Stimulated activated CD8-positive, alpha-beta memory T cell treated with anti-CD3 and anti-CD28 coated beads, Interleukin-4, amount 100 ng/mL, for 24 hours (primary cell): ENCODE measurements around the gene NOS3.

Source experiments
- DNase-seq: peaks from one replicate; pipeline ENCODE4 v3.0.0-alpha.2; 2020; ENCODE audit warnings: low read depth

The NOS3 gene

DNA sequence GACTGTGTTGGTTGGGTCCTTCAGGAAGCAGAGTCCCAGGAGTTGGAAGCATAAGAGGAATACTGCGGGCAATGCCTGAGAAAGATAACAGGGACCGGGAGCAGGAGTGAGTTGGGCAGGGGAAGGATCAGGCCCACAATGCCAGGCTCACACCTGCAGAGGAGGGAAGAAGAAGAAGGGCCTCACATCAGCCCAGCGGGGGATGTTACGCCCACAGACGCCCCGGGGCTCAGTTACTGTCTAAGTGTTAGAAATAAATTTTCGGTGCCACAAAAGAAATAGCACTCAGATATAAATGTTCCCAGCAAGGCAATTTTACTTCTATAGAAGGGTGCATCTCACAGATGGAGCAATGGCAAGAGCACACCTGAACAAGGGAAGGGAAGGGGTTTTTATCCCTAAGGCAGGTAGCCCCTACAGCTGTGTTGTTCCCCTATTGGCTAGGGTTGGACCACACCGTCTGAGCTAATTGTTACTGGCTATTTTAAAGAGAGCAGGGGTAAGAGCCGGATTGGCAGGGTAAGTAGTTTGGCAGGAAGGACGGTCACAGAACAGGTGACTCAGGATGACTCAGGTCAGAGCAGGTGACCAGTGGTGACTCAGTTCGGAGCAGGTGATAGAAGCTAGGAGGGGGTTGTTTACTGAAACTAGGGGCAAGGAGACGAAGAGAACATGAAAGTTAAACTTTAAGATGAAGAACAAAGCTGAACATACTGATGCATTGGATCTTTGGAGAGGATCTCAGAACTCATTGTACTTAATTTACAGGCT is at the start of gene NOS3:
TSS of gene NOS3 (plus strand) at position 602 of the 771 bp plus-strand sequence. CDS start 2,787 bp downstream, outside the sequence.
- no peak for DNase-seq

DNA sequence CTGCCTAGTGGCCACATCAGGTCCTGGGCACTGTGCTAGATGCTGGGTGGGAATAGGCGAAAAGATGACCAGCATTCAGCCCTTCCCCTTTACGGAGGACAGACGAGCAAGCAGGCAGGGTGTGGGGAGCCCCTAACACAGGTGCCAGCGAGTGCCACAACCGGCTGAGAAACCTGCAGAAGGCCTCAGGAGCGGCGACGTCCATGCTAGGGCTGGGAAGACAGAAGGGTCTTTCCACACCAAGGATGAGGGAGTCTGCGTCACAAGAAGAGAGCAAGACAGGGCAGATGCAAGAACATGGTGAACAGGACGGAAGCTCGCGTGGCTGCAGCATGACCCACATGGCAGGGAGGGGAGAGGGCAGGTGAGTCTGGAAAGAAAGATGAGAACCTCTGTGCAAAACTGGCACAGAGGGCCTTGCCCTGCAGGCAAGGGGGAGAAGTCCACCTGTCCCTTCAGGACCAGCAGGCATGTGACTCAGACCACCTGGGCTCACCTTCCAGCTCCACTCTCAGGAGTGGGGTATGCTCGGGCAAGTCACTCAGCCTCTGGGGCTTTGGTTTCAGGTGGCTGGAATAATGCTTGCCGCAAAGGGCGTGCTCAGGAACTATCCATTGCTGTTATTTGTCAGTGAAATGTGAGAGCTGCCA is 49.3 kb upstream of the NOS3 start:
- no peak for DNase-seq

DNA sequence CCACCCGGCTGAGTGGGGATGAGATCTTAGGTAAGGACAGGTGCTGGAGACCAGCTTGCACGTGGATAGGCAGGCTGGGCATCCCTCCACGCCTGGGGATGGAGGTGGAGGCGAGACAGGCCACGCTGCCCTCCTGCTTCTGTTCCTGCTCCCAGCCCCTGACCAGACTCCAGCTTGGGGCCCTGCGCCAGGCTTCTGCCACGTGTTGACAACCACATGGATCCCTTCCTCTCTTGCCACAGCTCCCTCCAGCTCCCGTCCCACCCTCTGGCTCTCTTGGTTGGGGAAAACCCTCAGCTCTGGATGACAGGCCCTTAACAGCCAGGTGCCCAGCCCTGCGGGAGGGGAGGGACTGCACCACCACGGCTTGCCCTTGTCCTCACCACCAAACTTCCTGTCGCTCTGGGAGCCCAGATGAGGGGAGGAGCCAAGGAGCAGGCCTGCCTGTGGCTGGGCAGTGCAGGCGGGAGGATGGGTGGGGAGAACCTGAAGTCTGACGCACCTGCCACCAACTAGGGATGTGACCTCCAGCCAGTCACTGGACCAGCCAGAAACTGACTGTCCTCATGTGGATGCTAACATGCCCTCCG is 48.7 kb upstream of the NOS3 start:
- DNase-seq, result peak; percentile 26

DNA sequence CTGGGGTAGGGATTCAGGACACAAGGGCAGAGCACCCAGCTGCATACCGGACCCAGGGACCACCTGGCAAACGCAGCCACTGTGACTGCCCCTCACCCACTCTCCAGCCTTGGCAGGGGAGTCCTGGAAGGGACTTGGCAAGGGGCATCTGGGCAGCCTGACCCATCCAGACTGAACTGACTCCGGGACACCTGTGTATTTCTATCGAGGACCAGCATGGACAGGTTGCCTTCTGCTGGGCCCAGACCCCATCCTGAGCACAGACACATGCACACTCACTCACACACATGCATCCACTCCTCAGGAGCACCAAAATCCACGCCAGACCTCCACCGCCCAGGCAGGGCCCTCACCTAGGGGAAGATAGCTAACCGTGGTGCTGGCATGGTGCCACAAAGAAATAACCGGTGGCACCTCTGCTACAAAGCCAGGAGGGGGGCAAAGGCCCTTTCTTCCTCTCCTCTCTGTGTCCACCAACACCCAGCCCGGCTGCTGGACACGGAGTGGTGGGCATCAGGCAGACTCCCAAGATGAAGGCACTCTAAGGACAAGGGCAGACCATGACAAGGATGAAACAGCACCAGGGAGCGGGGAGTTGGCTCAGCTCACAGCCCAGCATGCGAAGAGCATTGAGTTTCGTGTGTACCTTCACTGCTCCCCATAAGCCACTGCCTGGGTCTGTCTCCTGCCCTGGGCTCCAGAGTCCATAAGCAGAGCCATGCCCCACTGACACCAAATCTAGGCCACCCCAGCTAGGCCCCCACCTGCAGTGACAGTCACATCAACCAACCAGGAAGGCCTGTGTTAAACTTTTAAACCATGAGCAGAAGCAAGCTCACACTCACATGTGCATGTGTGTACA is 48.0 kb upstream of the NOS3 start:
- no peak for DNase-seq

DNA sequence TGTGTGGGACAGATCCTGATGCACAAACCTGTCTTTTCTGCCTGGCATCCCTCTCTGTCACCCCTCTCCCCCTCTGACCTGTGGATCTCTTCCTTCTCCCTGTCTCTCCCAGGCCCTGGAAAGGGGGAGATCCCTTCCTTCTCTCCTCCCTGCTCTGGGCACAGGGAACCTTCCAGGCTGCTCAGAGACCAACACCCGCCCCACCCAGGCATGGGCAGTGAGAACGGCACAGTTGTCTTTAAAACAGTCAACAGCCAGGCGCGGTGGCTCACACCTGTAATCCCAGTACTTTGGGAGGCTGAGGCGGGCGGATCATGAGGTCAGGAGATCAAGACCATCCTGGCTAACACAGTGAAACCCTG is 47.4 kb upstream of the NOS3 start:
- no peak for DNase-seq

DNA sequence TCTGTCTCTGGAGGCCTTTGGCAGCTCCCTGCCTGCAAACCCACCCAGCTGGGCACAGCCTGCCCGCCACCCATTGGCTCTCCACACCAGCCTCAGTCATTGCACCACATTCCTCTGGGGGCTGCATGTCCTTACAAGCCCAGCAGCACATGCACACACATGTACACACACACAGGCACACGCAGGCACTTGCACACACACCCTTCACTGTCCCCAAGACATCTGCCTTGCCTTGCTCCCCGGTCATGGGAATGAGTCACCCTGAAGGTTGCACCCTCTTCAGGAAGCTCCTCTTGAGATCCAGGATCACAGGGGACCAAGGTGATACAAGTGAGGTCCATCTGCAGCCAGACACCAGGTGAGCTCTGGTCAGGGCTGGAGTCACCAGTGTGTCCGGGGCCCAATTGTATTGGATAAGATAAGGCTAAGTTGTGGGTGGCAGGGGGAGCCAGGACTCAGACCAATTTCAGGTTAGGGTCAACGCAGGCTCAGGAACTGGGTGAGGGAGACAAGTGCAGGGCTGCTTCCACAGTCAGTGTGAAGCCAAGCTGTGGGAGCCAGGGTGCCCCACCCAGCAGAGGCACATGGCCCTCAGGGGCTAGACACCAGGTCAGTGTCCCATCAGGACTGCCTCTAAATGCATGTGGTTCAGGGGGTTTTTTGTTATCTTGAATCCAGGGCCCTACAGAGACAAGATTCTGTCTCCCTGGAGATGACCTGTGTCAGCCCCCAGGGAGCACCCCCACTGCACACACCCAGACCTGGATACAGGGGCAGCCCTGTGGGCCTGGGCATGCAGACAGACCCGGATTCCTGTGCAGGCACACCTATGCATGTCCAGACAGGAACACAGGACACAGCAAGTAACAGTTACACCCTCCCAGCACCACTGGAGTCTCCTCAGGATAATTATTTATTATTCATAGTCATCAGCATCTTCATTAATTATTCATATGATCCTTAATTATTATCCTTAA is 46.5 kb upstream of the NOS3 start:
- no peak for DNase-seq

DNA sequence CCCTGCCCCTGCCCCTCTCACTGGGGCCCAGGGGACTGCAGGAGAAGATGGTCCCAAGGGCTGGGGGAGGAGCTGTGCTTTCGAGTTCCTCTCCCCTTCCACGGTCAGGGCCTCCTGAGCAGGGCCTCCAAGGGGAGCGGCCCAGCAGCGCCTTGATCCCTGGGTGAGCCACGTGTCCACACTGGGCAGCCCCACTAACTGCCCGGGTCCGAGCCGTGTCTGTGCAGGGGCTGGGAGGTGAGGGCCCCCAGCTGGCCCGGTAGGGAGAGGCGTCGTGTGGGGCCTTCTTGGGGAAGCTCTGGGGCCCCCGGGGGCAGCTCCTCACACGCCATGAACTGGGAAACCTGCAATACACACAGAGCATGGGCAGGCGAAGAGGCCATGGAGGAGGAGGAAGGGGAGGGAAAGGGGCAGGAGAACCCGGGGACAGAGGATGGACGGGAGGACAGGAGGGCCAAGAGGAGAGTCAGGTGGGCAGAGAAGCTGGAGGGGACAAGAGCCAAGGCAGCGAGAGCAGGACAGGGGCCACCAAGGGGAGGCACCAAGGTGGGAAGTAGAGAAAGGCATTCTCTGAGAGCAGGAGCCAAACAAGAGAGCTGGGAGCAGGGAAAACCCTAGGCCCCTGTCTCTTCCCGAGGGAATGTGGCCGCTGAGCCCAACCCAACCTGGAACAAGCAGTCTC is 45.5 kb upstream of the NOS3 start:
- no peak for DNase-seq

DNA sequence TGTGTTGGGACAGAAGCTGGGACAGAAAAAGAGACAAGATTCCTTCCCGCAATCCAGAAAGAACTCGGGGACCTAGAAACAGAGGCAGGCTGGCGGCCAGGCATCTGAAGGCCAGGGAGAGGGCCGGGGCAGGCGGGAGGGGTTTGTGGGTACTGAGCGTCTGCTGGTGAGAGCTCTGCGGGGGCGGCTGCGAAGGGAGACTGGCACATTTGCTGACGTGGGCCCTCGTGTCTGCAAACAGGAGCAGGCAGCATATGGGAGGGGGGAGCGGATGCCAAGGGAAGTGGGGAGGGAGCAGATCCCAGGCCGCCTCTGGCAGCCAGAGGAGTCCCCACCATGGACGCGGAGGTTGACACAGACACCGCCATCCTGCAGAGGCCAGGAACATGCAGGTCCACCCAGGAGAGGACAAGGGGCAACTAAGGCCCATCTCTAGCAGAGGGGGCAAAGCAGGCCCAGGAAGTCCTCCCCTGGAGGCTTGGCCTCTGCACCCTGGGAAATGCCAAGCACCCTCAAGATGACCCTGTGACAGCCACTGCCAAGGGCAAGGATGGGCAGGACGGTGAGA is 44.9 kb upstream of the NOS3 start:
- no peak for DNase-seq

DNA sequence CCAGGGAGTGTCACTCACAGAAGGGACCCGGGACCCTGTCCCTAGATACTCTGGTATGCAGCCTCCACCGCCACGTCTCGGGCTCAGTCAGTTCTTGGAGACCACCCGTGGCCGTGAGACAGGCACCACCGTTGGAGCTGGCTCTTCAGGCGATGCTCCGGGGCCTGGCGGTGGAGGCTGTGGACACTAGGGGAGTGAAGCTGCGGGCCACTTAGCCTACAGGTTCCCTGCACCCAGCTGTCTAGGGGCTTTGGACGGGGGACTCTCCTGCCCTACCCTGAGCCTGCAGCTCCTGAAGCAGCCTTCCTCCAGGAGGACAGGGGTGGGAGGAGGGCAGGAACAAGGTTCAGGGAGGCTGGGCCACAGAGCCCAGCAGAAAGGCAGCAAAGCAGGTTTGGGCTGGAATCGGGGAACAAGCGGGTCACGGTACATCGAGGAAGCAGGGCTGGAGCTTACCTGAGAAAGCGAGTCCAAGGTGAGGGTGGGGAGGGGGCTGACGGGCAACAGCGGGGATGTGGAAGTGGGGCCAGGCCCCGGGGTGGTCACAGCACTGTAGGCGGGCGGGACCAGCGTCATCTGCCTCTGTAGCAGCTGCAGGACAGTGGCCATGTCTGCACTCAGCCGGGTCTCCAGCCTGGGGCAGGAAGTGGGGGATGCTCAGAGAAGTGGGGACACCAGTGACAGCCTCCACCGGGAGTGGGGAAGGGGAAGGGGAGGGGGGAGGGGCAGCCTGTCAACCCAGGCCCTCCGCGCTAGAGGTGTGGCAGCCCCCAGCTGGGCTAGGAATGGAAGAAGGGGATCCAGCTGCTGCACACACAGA is 44.2 kb upstream of the NOS3 start:
- DNase-seq, result no peak

DNA sequence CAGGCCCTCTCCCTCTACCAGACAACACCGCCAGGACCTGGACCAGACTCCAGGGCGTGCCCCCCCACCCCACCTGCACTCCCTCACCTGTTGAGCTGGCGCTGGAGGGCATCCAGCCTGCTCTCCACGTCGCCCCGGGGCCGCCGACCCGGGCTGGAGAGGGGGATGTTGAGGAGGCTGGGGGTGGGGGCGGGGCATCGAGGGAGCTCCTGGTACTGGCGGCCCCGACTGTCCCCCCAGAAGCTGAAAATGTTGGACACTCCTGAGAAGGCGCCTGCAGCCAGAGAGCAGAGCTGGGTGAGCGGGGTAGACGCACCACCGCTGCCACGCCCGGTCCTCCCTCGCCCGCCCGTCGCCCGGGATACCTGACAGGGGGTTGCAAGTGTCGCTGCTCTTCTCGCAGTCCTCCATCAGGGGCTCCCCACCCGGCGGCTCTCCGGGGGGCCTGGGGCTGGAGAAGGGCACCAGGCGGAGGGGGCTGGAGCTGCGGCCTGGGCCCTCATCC is 43.5 kb upstream of the NOS3 start:
- no peak for DNase-seq

DNA sequence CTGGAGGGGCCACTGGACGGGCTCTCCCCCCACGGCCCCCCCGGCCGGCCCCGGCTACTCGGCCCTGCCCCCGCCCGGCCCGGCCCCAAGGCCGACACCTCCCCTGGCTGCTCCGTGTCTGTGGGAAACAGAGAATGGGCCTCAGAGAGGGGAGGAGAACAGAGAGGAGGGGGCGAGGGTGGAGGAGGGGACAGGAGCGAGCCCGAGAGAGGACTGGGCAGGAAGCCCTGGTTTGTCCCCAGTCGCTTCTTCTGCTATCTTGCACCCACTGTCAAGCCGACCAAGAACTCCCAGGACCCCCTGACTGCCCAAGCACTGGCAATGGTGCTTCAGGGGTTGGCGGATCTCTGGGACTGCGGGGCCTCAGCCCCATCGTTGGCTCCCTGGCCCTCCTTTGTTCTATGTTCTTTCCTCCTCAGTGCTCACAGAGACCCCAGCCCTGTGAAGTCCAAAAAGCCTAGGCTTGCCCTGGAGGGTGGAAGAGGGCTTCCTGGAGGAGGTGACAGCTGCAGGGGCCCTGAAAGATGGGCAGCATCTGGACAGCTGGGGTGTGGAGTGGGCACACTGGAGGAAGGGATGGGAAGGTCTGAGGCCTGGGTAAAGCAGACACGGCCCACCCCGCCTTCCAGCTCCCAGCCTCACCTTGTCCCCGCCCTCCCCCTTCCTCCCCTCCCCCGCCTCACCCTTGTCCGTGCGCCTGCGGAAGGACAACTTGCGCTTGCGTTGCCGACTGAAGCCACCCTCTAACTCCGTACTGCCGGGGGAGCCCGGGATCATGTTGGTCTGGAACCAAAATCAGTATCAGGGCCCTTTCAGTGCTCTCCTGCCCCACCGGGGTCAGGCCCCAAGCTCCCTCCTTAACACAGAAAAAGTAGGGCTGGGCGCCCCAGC is 42.8 kb upstream of the NOS3 start:
- no peak for DNase-seq

DNA sequence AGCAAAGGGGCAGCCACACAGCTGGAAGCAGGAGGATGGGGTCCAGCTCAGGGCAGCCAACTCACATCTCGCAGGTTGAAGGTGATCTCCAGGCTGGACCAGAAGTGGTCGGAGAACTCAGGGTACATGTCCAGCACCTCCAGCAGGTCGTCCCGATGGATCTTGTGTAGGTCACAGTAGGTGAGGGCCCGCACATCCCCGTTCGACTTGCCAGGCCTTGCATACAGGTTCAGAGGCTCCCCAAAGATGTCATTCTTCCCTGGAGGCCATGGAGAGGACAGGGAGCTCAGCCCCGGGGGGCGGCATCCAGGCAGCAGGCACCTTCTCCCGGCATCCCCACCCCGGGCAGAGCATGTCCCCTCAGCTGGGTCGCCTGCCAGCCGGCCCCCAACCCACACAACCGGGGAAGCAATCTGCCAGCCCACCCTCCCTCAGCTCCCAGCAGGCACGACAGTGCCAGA is 42.0 kb upstream of the NOS3 start:
- DNase-seq, result no peak

DNA sequence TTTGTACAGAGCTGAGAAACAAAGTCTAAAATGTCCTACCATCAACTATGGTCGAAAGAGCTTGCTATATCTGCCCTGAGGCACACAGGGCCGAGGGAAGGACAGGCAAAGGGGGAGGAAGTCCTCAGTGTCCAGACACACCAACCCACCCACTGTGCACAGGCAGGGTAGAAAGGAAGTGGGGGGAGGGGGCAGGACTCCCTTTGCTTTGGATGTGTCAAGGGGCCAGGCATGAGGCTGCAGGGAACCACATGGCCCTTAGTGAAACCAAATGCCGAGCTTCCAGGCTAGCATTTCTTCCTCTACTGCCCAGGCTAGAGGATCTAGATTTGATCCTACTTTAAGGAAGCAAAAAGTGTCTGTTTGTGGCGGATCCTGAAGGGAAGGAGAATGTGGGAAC is 41.3 kb upstream of the NOS3 start:
- DNase-seq, result no peak

DNA sequence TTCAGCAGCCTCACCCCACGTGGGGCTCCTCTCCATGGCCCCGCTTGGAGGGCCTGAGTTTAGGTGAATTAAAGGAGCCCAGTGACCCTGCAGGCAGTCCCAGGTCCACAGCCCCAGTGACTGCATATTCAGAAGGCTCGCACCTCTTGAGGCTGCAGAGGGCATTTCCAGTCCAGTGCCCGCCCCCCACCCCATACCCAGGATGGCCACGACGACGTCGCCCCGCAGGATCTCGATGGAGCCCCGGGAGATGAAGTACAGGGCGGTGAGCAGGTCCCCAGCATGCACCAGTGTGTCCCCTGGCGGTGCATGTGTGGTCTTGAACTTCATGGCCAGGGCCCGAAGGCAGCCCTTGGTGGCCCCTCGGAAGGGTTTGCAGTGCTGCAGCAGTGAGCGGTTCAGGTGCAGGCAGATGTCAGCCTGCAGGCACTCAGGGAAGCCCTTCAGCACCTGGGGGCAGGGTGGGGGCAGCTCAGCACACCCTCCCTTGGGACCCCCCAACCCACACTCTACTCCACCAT is 40.8 kb upstream of the NOS3 start:
- no peak for DNase-seq

DNA sequence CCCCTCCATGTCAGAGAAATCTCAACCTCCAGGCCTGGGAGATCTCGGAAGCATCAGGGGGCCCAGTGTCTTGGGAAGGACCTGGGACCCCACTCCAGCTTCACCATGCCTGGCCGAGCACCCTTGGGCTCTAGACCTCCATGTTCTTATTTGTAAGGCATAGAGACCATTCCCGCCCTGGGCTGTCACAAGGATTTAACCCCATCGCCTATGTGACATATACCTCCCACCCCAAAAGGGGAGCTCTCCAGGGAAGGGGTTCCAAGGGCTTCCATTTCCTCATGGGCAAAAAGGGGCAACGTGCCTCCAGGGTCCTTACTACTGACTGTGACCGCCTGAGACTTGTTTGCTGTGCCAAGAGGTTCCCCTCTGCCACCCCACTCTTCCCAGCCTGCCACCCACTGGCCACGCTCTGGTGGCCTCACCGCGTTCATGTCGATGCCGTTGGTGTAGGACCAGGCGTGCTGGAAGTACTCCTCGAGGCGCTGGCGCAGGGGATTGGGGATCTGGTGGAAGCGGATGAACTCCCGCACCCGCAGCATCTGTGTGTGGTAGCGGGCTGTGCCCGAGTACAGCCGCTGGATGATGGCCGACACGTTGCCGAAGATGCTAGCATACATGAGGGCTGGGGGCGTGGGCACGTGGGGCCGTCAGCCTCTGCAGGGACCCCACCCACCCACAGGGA is 40.2 kb upstream of the NOS3 start:
- DNase-seq, result no peak

DNA sequence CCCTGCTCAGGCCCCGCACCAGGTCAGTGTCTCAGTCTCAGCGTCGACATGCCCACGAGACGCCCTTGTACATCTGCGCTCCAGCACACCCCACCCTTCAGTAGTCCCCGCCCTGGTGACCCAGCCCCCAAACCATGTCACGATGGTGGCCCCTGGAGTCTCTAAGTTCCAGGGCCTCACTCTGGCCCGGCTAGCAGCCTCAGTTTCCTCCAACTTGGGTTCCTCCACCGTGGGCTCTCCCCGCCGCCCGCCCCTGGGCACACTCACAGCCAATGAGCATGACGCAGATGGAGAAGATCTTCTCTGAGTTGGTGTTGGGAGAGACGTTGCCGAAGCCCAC is 39.7 kb upstream of the NOS3 start:
- DNase-seq, result no peak

DNA sequence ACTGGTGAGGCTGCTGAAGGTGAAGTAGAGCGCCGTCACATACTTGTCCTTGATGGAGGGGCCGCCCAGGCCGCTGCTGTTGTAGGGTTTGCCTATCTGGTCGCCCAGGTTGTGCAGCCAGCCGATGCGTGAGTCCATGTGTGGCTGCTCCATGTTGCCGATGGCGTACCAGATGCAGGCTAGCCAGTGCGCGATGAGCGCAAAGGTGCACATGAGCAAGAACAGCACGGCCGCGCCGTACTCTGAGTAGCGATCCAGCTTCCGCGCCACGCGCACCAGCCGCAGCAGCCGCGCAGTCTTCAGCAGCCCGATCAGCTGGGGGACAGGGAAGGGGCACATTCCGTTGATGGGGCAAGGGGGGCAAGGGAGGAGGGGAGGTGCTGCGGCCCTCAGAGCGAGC is 39.3 kb upstream of the NOS3 start:
- no peak for DNase-seq
